Gastroesophageal sphincter (tissue), 3 donors: ENCODE data around the gene GNG11.

Experiments used
- EP300 ChIP-seq: sonication (generic); formaldehyde crosslinking; IDR thresholded peaks from one replicate; pipeline ENCODE4 v1.6.1; 2017; ENCODE audit warnings: antibody characterized with exemption, mild to moderate bottlenecking
- POLR2A ChIP-seq, 2 donors: fragments of 450-650 bp; IDR thresholded peaks; one replicate each; pipeline ENCODE4 v1.6.1; 2017; ENCODE audit warnings: antibody characterized with exemption in 2 of 2, mild to moderate bottlenecking in 2 of 2, moderate library complexity in 1 of 2
- POLR2AphosphoS5 ChIP-seq: sonication (generic); formaldehyde crosslinking; IDR thresholded peaks from one replicate; pipeline ENCODE4 v1.6.1; 2017; ENCODE audit warnings: antibody characterized with exemption
- TF ChIP-seq, protein P1 (sequence below), 4 experiments: fragments of 200-600 bp in 2 of 4; fragments of 450-650 bp in 2 of 4; sonication (generic) in 1 of 4; IDR thresholded peaks; one replicate each; pipeline ENCODE4 v1.5.1; 2017 to 2019; ENCODE audit warnings: antibody characterized with exemption in 4 of 4, mild to moderate bottlenecking in 2 of 4, moderate library complexity in 2 of 4

DNA sequence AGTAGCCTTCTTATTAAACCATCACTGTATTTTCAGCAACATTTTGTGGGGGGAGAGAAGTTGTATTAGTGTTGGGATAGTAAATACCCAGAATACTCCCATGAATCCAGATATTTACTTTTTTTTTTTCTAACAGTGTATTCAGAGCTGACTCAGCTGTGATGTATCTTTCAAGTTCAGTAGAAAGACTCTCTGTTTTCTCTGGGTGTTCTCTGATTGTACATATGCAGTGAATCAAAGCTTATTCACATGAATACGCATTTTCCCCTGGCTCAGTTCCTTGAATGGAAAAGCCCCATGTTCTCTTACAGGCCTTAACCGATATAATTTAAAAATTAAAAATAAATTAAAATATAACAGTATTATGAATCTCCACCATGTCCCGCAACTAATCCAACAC lies 32.3 kb upstream of the GNG11 start:
- TF ChIP-seq, protein P1, sequence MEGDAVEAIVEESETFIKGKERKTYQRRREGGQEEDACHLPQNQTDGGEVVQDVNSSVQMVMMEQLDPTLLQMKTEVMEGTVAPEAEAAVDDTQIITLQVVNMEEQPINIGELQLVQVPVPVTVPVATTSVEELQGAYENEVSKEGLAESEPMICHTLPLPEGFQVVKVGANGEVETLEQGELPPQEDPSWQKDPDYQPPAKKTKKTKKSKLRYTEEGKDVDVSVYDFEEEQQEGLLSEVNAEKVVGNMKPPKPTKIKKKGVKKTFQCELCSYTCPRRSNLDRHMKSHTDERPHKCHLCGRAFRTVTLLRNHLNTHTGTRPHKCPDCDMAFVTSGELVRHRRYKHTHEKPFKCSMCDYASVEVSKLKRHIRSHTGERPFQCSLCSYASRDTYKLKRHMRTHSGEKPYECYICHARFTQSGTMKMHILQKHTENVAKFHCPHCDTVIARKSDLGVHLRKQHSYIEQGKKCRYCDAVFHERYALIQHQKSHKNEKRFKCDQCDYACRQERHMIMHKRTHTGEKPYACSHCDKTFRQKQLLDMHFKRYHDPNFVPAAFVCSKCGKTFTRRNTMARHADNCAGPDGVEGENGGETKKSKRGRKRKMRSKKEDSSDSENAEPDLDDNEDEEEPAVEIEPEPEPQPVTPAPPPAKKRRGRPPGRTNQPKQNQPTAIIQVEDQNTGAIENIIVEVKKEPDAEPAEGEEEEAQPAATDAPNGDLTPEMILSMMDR (IDR thresholded peaks at IDR 0.05): no peak
- TF ChIP-seq EP300: no peak
- TF ChIP-seq POLR2A (IDR thresholded peaks at IDR 0.05): no peak
- TF ChIP-seq POLR2AphosphoS5: no peak
